Testis (tissue), 3 donors: ENCODE data around the gene XYLB. TPM values are rescaled to one million over a fixed set of nuclear protein-coding genes. Genes with fewer than 3 reads are reported as not detected.

Experiments used
- DNase-seq: peaks from one replicate; pipeline ENCODE4 v3.0.0-alpha.2; 2019
- H3K27ac ChIP-seq, 2 donors: fragments of 200-600 bp; sonication (generic); one replicate each; pipeline ENCODE4 v1.5.1; 2019
- H3K27me3 ChIP-seq: fragments of 200-600 bp; sonication (generic); one replicate; pipeline ENCODE4 v1.5.1; 2019
- H3K36me3 ChIP-seq: fragments of 200-600 bp; sonication (generic); one replicate; pipeline ENCODE4 v1.5.1; 2017; ENCODE audit warnings: low read depth; ENCODE audit errors: missing control alignments
- H3K4me1 ChIP-seq: fragments of 200-600 bp; sonication (generic); one replicate; pipeline ENCODE4 v1.5.1; 2019
- H3K4me3 ChIP-seq, 2 donors: fragments of 200-600 bp; sonication (generic); one replicate each; pipeline ENCODE4 v1.5.1; 2017 to 2019
- H3K9me3 ChIP-seq: fragments of 200-600 bp; sonication (generic); one replicate; pipeline ENCODE4 v1.5.1; 2017
- POLR2A ChIP-seq: fragments of 450-650 bp; IDR thresholded peaks from one replicate; pipeline ENCODE4 v1.6.1; 2017; ENCODE audit warnings: antibody characterized with exemption, mild to moderate bottlenecking, moderate library complexity
- WGBS, 2 donors: methylation state at CpG; one replicate each; pipeline ENCODE4 v1.1.5; 2018; 5-methylcytosine and 5-hydroxymethylcytosine counted together
- intact Hi-C: fragments of 100-400 bp; cut with DNase I; formaldehyde crosslinking; loops from one replicate; pipeline ENCODE4 v1.15.1; 2023; ENCODE audit warnings: low total_unique reads
- polyA plus RNA-seq: library from polyadenylated mRNA; stranded (reverse); fragments of 350-450 nt; fragmentation: Illumina TruSeq; extraction: RNeasy Lipid Tissue Mini Kit (QIAGEN cat#74804); gene quantifications from one replicate; pipeline ENCODE4 v1.2.3, GENCODE V29; 2014; ENCODE audit warnings: low read depth, low replicate concordance; ENCODE audit not compliant: insufficient read depth
- total RNA-seq, 2 donors: library from RNA; depleted of rRNA; stranded (reverse); fragments of >200 nt; gene quantifications; one replicate each; pipeline ENCODE4 v1.2.3, GENCODE V29; 2016
- TF ChIP-seq, protein P1 (sequence below), 3 experiments: fragments of 450-650 bp in 2 of 3; fragments of 200-600 bp in 1 of 3; sonication (generic) in 1 of 3; IDR thresholded peaks; one replicate each; pipeline ENCODE4 v1.5.1; 2016 to 2019; ENCODE audit warnings: antibody characterized with exemption in 3 of 3, mild to moderate bottlenecking in 2 of 3, moderate library complexity in 1 of 3

Gene XYLB
- total and polyA plus RNA-seq, 3 donors from 2014 or later = 1.7 to 12.4 (median 5.9) TPM

DNA sequence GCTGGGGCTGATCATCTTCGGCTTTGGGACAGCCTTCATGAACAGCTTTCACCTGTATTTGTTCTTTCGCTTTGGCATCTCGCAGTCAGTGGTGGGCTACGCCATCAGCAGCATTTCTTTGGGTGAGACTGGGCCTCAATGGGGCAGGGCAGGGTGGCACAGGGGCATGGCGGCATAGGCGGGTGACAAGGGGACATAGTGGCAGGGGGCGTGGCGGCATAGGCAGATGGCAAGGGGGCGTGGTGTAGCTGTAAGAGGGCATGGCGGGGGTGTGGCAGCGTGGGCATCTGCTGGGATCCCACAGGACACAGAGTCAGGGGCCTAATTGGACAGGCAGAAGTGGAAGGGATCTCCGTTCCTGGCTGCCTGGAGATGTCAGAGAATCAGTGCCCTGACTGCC, 39.0 kb upstream of the XYLB start:
- Histone ChIP-seq H3K27me3 (no peaks in the 10 kb centered on the region), H3K4me1 (no peaks in the 10 kb centered on the region), H3K36me3 (no peaks in the 10 kb centered on the region), H3K9me3 (no peaks in the 10 kb centered on the region), H3K4me3 (no peak overlapping the region), H3K27ac (no peak overlapping the region)
- intact Hi-C loops = no loop called here
- DNase-seq = no peak
- WGBS, 2 donors = 94 to 95% methylated on average over 12 of the region's 12 CpGs
- TF ChIP-seq POLR2A = no peak
- TF ChIP-seq, protein P1, sequence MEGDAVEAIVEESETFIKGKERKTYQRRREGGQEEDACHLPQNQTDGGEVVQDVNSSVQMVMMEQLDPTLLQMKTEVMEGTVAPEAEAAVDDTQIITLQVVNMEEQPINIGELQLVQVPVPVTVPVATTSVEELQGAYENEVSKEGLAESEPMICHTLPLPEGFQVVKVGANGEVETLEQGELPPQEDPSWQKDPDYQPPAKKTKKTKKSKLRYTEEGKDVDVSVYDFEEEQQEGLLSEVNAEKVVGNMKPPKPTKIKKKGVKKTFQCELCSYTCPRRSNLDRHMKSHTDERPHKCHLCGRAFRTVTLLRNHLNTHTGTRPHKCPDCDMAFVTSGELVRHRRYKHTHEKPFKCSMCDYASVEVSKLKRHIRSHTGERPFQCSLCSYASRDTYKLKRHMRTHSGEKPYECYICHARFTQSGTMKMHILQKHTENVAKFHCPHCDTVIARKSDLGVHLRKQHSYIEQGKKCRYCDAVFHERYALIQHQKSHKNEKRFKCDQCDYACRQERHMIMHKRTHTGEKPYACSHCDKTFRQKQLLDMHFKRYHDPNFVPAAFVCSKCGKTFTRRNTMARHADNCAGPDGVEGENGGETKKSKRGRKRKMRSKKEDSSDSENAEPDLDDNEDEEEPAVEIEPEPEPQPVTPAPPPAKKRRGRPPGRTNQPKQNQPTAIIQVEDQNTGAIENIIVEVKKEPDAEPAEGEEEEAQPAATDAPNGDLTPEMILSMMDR (IDR thresholded peaks at IDR 0.05) = no peak

DNA sequence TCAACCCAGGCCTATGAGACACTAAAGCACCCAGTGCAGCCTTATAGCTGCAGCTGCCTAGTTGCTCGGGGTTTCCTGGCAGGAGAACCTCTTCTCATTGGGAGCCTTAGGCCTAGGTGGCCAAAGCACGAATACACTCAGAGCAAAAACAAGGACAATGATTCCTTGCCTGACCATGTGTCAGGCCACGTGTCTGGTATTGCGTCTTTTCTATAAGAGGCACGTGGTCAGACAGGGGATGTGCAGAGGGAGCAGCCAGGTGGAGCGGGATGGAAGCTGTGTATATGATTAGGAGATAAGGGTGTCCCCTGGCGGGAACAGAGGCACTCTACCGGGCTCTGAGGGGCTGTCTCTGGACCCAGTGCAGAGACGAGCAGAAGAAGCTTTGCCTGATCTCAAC, 38.1 kb upstream of the XYLB start:
- no peak overlapping the region for H3K27ac ChIP-seq
- no peaks in the 10 kb centered on the region for H3K4me1 ChIP-seq
- no peaks in the 10 kb centered on the region for H3K9me3 ChIP-seq
- H3K4me3 ChIP-seq = no peak overlapping the region
- H3K27me3 ChIP-seq = no peaks in the 10 kb centered on the region
- intact Hi-C loops = no loop called here
- no peak for DNase-seq
- no peaks in the 10 kb centered on the region for H3K36me3 ChIP-seq
- 84 to 86% methylated on average over 9 of the region's 9 CpGs for WGBS, 2 donors
- TF ChIP-seq POLR2A = no peak
- TF ChIP-seq, protein P1 (IDR thresholded peaks at IDR 0.05) = no peak

DNA sequence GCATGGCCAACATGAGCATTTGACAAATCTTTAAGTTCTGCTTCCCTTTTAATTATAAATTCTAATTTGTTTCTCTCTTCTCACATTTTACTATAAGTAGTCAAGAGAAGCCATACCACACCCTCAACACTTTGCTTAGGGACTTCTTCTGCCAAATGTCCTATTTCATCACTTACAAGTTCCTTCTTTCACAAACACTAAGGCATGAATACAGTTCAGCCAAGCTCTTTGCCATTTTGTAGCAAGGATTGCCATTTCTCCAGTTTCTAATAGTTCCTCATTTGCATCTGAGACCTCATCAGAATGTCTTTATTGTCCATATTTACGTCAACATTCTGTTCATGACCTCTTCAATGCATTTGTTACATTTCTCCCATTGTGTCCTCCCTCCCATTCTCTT, 35.1 kb upstream of the XYLB start:
- intact Hi-C loops = loop anchor here (10.0 kb wide), 1 partner anchor 897 kb away; no protein-coding TSS in a partner anchor
- DNase-seq = no peak
- Histone ChIP-seq H3K4me3 (no peak overlapping the region), H3K27me3 (no peaks in the 10 kb centered on the region), H3K9me3 (no peaks in the 10 kb centered on the region), H3K27ac (no peak overlapping the region), H3K36me3 (no peaks in the 10 kb centered on the region), H3K4me1 (no peaks in the 10 kb centered on the region)
- 56 to 77% methylated on average over 1 of the region's 1 CpG for WGBS, 2 donors
- TF ChIP-seq, protein P1 (IDR thresholded peaks at IDR 0.05) = no peak
- no peak for TF ChIP-seq POLR2A

DNA sequence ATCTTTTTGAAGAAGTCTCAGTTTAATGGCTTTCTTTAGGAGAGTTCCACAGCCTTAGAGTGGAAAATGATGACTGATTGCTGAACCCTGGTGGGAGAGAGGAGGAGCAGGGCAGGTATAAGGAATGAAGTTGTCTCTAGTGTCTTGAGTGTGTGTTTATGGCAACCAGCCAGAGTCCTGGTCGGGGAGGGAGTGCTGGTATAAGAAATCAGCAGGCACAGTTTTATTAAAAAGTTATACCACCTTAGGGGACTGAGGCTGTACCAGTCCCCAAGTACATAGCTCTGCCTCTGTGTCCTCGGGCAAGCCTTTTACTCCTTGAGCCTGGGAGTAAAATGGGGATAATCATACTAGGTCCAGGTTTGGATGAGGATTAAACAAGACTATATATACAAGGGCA, 34.6 kb upstream of the XYLB start:
- Histone ChIP-seq H3K27me3 (no peaks in the 10 kb centered on the region), H3K4me3 (no peak overlapping the region), H3K27ac (no peak overlapping the region), H3K4me1 (no peaks in the 10 kb centered on the region), H3K9me3 (no peaks in the 10 kb centered on the region), H3K36me3 (no peaks in the 10 kb centered on the region)
- intact Hi-C loops = loop anchor here (10.0 kb wide), 1 partner anchor 897 kb away; no protein-coding TSS in a partner anchor
- WGBS, 2 donors = 66 to 79% methylated on average over 2 of the region's 2 CpGs
- TF ChIP-seq POLR2A = no peak
- TF ChIP-seq, protein P1 (IDR thresholded peaks at IDR 0.05) = no peak
- no peak for DNase-seq

DNA sequence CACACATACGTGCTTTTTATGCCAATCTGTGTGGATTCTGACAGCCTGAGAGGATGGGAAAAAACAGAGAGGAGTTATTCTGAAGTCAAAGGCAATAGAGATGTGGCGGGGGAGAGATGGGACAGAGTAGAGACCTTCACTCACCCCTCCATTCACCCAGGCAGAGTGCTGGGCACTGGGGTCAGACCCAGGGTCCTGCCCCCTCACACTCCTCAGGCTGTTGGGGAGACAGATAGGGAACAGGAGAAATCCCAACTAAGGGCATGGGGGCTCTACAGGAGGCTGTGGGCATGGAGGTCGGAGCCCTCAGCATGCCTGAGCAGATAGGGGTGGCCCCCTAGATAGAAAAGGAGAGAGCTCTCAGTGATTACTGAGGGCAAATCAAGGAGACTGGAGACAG, 34.2 kb upstream of the XYLB start:
- no peaks in the 10 kb centered on the region for H3K9me3 ChIP-seq

More for the DNA sequence above, 34.2 kb upstream of the XYLB start:
- no peak for DNase-seq
- 89% methylated on average over 3 of the region's 3 CpGs for WGBS, 2 donors
- TF ChIP-seq, protein P1 (IDR thresholded peaks at IDR 0.05) = no peak
- no peak for TF ChIP-seq POLR2A
- intact Hi-C loops = loop anchor here (10.0 kb wide), 1 partner anchor 898 kb away; no protein-coding TSS in a partner anchor
- no peak overlapping the region for H3K27ac ChIP-seq
- no peaks in the 10 kb centered on the region for H3K36me3 ChIP-seq
- no peaks in the 10 kb centered on the region for H3K4me1 ChIP-seq
- H3K4me3 ChIP-seq = no peak overlapping the region
- H3K27me3 ChIP-seq = no peaks in the 10 kb centered on the region
